HCT116 (cell line): Measurements from ENCODE around the gene ART1. TPM values are rescaled to one million over a fixed set of nuclear protein-coding genes. Genes with fewer than 3 reads are reported as not detected.

Experiments
- ATAC-seq: fragments of 200-7000 bp; cut with Tn5 transposase; 2 replicates; pipeline ENCODE4 v1.9.1; 2020; ENCODE audit warnings: mild to moderate bottlenecking, moderate library complexity
- BruUV-seq: library from RNA; stranded (reverse); fragments of 400-500 nt; replicated peaks from 2 replicates; lab custom pipeline; 2021; lab: Mats Ljungman, UMichigan
- CTCF ChIA-PET: fragments of 300-600 bp; sonication (Branson Sonifier 250); formaldehyde crosslinking; loops from one replicate; lab custom pipeline; 2021; ENCODE audit warnings: antibody characterized with exemption; lab: Charles Lee
- POLR2A ChIA-PET: fragments of 300-600, 350-600 bp; sonication (Branson Sonifier 250); formaldehyde crosslinking; loops from one replicate; lab custom pipeline; 2021; ENCODE audit warnings: antibody characterized with exemption; lab: Charles Lee
- RAD21 ChIA-PET, 2 experiments: fragments of 300-600 bp; sonication (Branson Sonifier 250); formaldehyde crosslinking; loops; one replicate each; lab custom pipeline; 2023; ENCODE audit warnings: low total read pairs in 2 of 2; ENCODE audit not compliant: uncharacterized antibody in 2 of 2, unreplicated experiment in 2 of 2, low non-redundant PET in 1 of 2; lab: Charles Lee
- DNase-seq: peaks from one replicate; pipeline ENCODE4 v3.0.0-alpha.2; 2010; ENCODE audit warnings: low read depth, low spot score
- H2AFZ ChIP-seq: fragments of 200-600 bp; shearing (Covaris generic), sonication (generic); 2 replicates; pipeline ENCODE4 v1.6.1; 2017; ENCODE audit warnings: low read depth, mixed run types, mixed read lengths, antibody characterized with exemption, low read length; ENCODE audit not compliant: poor library complexity, severe bottlenecking
- H3K27ac ChIP-seq: 2 replicates; pipeline ENCODE4 v1.5.1; 2012; ENCODE audit warnings: low read depth, low read length
- H3K27me3 ChIP-seq: fragments of 200-600 bp; sonication (generic); 2 replicates; pipeline ENCODE4 v1.6.1; 2016; ENCODE audit warnings: mixed run types, low read length, mixed read lengths; ENCODE audit not compliant: insufficient read depth
- H3K36me3 ChIP-seq, 2 experiments: fragments of 200-500 bp in 1 of 2; fragments of 200-600 bp in 1 of 2; sonication (Bioruptor generic) in 1 of 2; sonication (generic) in 1 of 2; 2 replicates each; pipeline versions ENCODE4 v1.5.1 to v1.6.1; 2014 to 2016; ENCODE audit warnings: low read length in 2 of 2, inconsistent platforms in 1 of 2, mixed read lengths in 1 of 2, mixed run types in 1 of 2; ENCODE audit not compliant: insufficient read depth in 2 of 2, control insufficient read depth in 1 of 2
- H3K4me1 ChIP-seq, 2 experiments: fragments of 200-600 bp in 1 of 2; sonication (generic) in 1 of 2; 2 replicates each; pipeline versions ENCODE4 v1.5.1 to v1.6.1; 2012 to 2017; ENCODE audit warnings: low read length in 2 of 2, inconsistent platforms in 1 of 2, mild to moderate bottlenecking in 1 of 2, mixed read lengths in 1 of 2, mixed run types in 1 of 2, moderate library complexity in 1 of 2; ENCODE audit not compliant: insufficient read depth in 2 of 2, control insufficient read depth in 1 of 2
- H3K4me2 ChIP-seq: fragments of 200-600 bp; sonication (generic); 2 replicates; pipeline ENCODE4 v1.6.1; 2017; ENCODE audit warnings: mixed run types, low read length, mixed read lengths
- H3K4me3 ChIP-seq, 2 experiments: fragments of 200-600 bp in 1 of 2; sonication (generic) in 1 of 2; replicated peaks in 1 of 2; 2 replicates each; pipeline ENCODE4 v1.5.1; 2011 to 2016; ENCODE audit warnings: low read length in 2 of 2, control low read depth in 1 of 2, low read depth in 1 of 2, mild to moderate bottlenecking in 1 of 2, mixed read lengths in 1 of 2, mixed run types in 1 of 2
- H3K79me2 ChIP-seq: fragments of 200-600 bp; sonication (generic); 2 replicates; pipeline ENCODE4 v1.6.1; 2017; ENCODE audit warnings: mild to moderate bottlenecking, mixed run types, low read length, moderate library complexity, mixed read lengths; ENCODE audit not compliant: insufficient read depth
- H3K9ac ChIP-seq: fragments of 200-600 bp; sonication (generic); 2 replicates; pipeline ENCODE4 v1.6.1; 2016; ENCODE audit warnings: low read length, mixed read lengths
- H3K9me2 ChIP-seq: fragments of 200-600 bp; sonication (generic), shearing (Covaris generic); 2 replicates; pipeline ENCODE4 v1.6.1; 2017; ENCODE audit warnings: mixed run types, mild to moderate bottlenecking, moderate library complexity; ENCODE audit not compliant: insufficient read depth
- H3K9me3 ChIP-seq, 2 experiments: fragments of 200-500 bp in 1 of 2; fragments of 200-600 bp in 1 of 2; sonication (Bioruptor generic) in 1 of 2; sonication (generic) in 1 of 2; 2 replicates each; pipeline ENCODE4 v1.6.1; 2014 to 2017; ENCODE audit warnings: low read length in 2 of 2, mixed read lengths in 2 of 2, inconsistent platforms in 1 of 2, low read depth in 1 of 2, mild to moderate bottlenecking in 1 of 2, mixed run types in 1 of 2, moderate library complexity in 1 of 2; ENCODE audit not compliant: control insufficient read depth in 1 of 2, insufficient read depth in 1 of 2
- H4K20me1 ChIP-seq: fragments of 200-600 bp; sonication (generic), shearing (Covaris generic); 2 replicates; pipeline ENCODE4 v1.6.1; 2017; ENCODE audit warnings: mixed run types, mild to moderate bottlenecking, moderate library complexity; ENCODE audit not compliant: insufficient read depth
- ATF3 ChIP-seq: IDR thresholded peaks from 2 replicates; pipeline ENCODE4 v1.6.1; 2012
- CBX3 ChIP-seq: IDR thresholded peaks from 2 replicates; pipeline ENCODE4 v1.6.1; 2012; ENCODE audit warnings: low read depth
- CEBPB ChIP-seq: IDR thresholded peaks from 2 replicates; pipeline ENCODE4 v1.6.1; 2012; ENCODE audit warnings: low read depth
- ELF1 ChIP-seq: IDR thresholded peaks from 2 replicates; pipeline ENCODE4 v1.6.1; 2012; ENCODE audit warnings: low read depth, borderline replicate concordance
- EZH2phosphoT487 ChIP-seq: fragments of 200-600 bp; IDR thresholded peaks from 2 replicates; pipeline ENCODE4 v1.6.1; 2018; ENCODE audit warnings: antibody characterized with exemption, borderline replicate concordance
- FOSL1 ChIP-seq: IDR thresholded peaks from 2 replicates; pipeline ENCODE4 v1.6.1; 2012; ENCODE audit warnings: low read depth
- POLR2AphosphoS5 ChIP-seq: IDR thresholded peaks from 2 replicates; pipeline ENCODE4 v1.6.1; 2011; ENCODE audit warnings: mild to moderate bottlenecking, low read depth, low read length, moderate library complexity
- RAD21 ChIP-seq: IDR thresholded peaks from 2 replicates; pipeline ENCODE4 v1.6.1; 2012; ENCODE audit warnings: low read depth, mild to moderate bottlenecking
- SP1 ChIP-seq: IDR thresholded peaks from 2 replicates; pipeline ENCODE4 v1.6.1; 2012; ENCODE audit warnings: low read depth
- TCF7L2 ChIP-seq: IDR thresholded peaks from 2 replicates; pipeline ENCODE4 v1.7.0; 2011; ENCODE audit warnings: borderline replicate concordance, inconsistent platforms; ENCODE audit not compliant: insufficient read depth, insufficient read length; ENCODE audit errors: extremely low read depth
- ZFX ChIP-seq: fragments of 450-650 bp; IDR thresholded peaks from 2 replicates; pipeline ENCODE4 v1.6.1; 2017
- intact Hi-C: fragments of 100-400 bp; cut with micrococcal nuclease; formaldehyde crosslinking; loops from 2 replicates; pipeline ENCODE4 v1.10.0; 2022
- total RNA-seq: library from RNA; stranded (reverse); gene quantifications from one replicate; pipeline ENCODE4 v1.2.1, GENCODE V29; 2021; ENCODE audit not compliant: unreplicated experiment
- TF ChIP-seq, protein P1 (sequence below), 3 experiments: fragments of 200-600 bp in 1 of 3; sonication (generic) in 1 of 3; IDR thresholded peaks in 2 of 3; conservative IDR thresholded peaks in 1 of 3; 2 replicates each; pipeline ENCODE4 v1.5.1; 2012 to 2017; ENCODE audit warnings: low read depth in 2 of 3, low read length in 2 of 3, antibody characterized with exemption in 1 of 3, borderline replicate concordance in 1 of 3, control low read depth in 1 of 3, mild to moderate bottlenecking in 1 of 3, mixed read lengths in 1 of 3, mixed run types in 1 of 3, moderate library complexity in 1 of 3; ENCODE audit not compliant: insufficient read depth in 1 of 3
- TF ChIP-seq, protein P2 (sequence below): IDR thresholded peaks from 2 replicates; pipeline ENCODE4 v1.6.1; 2011; ENCODE audit warnings: mild to moderate bottlenecking, low read length, moderate library complexity; ENCODE audit not compliant: insufficient replicate concordance; ENCODE audit errors: extremely low read depth

Gene ART1
- total RNA-seq, 1 experiment from 2014 or later, result not detected

- BruUV-seq, result no TSS peak
- H3K4me3 ChIP-seq, result no peak overlapping the region
- no peaks in the 10 kb centered on the region for H3K79me2 ChIP-seq
- no peaks in the 10 kb centered on the region for H3K4me1 ChIP-seq
- no peaks in the 10 kb centered on the region for H4K20me1 ChIP-seq
- H3K9ac ChIP-seq, result no peak overlapping the region
- no peak for ATAC-seq
- CTCF ChIA-PET, result no interaction called here
- H3K27ac ChIP-seq, result no peak overlapping the region
- H3K9me3 ChIP-seq, result no peaks in the 10 kb centered on the region
- DNase-seq, result no peak
- RAD21 ChIA-PET, result no interaction called here
- H2AFZ ChIP-seq, result no peak overlapping the region
- TF ChIP-seq TCF7L2 (no peak), ZFX (no peak), RAD21 (no peak), ELF1 (no peak), CEBPB (no peak), POLR2AphosphoS5 (no peak), FOSL1 (no peak), CBX3 (no peak), ATF3 (no peak), SP1 (no peak), EZH2phosphoT487 (no peak)
- TF ChIP-seq, protein P1, sequence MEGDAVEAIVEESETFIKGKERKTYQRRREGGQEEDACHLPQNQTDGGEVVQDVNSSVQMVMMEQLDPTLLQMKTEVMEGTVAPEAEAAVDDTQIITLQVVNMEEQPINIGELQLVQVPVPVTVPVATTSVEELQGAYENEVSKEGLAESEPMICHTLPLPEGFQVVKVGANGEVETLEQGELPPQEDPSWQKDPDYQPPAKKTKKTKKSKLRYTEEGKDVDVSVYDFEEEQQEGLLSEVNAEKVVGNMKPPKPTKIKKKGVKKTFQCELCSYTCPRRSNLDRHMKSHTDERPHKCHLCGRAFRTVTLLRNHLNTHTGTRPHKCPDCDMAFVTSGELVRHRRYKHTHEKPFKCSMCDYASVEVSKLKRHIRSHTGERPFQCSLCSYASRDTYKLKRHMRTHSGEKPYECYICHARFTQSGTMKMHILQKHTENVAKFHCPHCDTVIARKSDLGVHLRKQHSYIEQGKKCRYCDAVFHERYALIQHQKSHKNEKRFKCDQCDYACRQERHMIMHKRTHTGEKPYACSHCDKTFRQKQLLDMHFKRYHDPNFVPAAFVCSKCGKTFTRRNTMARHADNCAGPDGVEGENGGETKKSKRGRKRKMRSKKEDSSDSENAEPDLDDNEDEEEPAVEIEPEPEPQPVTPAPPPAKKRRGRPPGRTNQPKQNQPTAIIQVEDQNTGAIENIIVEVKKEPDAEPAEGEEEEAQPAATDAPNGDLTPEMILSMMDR (IDR thresholded peaks at IDR 0.05 in 2 of 3, conservative IDR thresholded peaks at IDR 0.05 in 1 of 3; ENCODE audit: borderline replicate concordance in 1 of 3, insufficient read depth in 1 of 3, low read depth in 2 of 3, low read length in 2 of 3), result no peak
- TF ChIP-seq, protein P2, sequence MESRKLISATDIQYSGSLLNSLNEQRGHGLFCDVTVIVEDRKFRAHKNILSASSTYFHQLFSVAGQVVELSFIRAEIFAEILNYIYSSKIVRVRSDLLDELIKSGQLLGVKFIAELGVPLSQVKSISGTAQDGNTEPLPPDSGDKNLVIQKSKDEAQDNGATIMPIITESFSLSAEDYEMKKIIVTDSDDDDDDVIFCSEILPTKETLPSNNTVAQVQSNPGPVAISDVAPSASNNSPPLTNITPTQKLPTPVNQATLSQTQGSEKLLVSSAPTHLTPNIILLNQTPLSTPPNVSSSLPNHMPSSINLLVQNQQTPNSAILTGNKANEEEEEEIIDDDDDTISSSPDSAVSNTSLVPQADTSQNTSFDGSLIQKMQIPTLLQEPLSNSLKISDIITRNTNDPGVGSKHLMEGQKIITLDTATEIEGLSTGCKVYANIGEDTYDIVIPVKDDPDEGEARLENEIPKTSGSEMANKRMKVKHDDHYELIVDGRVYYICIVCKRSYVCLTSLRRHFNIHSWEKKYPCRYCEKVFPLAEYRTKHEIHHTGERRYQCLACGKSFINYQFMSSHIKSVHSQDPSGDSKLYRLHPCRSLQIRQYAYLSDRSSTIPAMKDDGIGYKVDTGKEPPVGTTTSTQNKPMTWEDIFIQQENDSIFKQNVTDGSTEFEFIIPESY, result no peak
- no peaks in the 10 kb centered on the region for H3K27me3 ChIP-seq
- no peaks in the 10 kb centered on the region for H3K36me3 ChIP-seq
- H3K9me2 ChIP-seq, result no peaks in the 10 kb centered on the region
- no peak overlapping the region for H3K4me2 ChIP-seq
- intact Hi-C loops, result loop anchor here (10.0 kb wide), 1 partner anchor 149 kb away; no protein-coding TSS in a partner anchor
- POLR2A ChIA-PET, result no interaction called here
Observed at GRCh38 chr11:3604167-3604566, 40.8 kb upstream of the ART1 start.
